Epithelial cell of proximal tubule (primary cell): ENCODE data around the gene KDM4B. TPM values are rescaled to one million over a fixed set of nuclear protein-coding genes. Genes with fewer than 3 reads are reported as not detected.

Source experiments
- DNase-seq: peaks from one replicate; pipeline ENCODE4 v3.0.0-alpha.2; 2011; ENCODE audit warnings: low read depth
- H3K4me3 ChIP-seq: 2 replicates; pipeline ENCODE4 v1.5.1; 2011; ENCODE audit warnings: low read depth, mild to moderate bottlenecking, low read length
- CTCF ChIP-seq: conservative IDR thresholded peaks from 2 replicates; pipeline ENCODE4 v1.5.1; 2012; ENCODE audit warnings: low read depth, mild to moderate bottlenecking, low read length
- total RNA-seq: library from RNA; depleted of rRNA; stranded (reverse); fragments of >200 nt; gene quantifications from 2 replicates; pipeline ENCODE4 v1.2.3, GENCODE V29; 2015

The KDM4B gene
- total RNA-seq, 1 donor from 2014 or later: 20.5 TPM

- DNase-seq: no peak
- no peak for TF ChIP-seq CTCF
Observed at GRCh38 chr19:5050905-5051304, 82.0 kb downstream of the KDM4B start.

DNA sequence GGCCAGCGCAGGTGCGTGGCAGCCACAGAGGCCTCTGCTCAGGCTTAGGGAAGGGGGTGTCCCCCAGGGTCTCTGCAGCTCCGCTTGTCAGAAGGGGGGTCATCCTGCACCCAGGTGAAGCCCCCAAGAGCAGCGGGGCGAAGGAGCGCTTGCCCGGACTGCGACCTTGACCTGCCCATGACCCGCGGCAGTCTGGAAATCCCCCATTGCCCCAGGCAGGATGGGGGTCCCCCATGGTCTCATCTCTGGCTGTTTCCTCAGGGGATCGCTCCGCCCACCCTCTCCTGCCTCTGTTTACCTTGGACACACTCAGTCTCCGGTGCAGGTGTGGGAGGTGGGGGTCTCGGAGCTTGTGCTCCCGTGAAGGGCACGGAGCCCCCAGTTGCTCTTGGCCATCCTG, 82.7 kb downstream of the KDM4B start:
- no peak for TF ChIP-seq CTCF
- no peak overlapping the region for H3K4me3 ChIP-seq
- no peak for DNase-seq

More at GRCh38 chr19:5050905-5051304, 82.0 kb downstream of the KDM4B start:
- H3K4me3 ChIP-seq: no peak overlapping the region

GRCh38 chr19:5052515-5052914, 83.6 kb downstream of the KDM4B start:
- DNase-seq: no peak

DNA sequence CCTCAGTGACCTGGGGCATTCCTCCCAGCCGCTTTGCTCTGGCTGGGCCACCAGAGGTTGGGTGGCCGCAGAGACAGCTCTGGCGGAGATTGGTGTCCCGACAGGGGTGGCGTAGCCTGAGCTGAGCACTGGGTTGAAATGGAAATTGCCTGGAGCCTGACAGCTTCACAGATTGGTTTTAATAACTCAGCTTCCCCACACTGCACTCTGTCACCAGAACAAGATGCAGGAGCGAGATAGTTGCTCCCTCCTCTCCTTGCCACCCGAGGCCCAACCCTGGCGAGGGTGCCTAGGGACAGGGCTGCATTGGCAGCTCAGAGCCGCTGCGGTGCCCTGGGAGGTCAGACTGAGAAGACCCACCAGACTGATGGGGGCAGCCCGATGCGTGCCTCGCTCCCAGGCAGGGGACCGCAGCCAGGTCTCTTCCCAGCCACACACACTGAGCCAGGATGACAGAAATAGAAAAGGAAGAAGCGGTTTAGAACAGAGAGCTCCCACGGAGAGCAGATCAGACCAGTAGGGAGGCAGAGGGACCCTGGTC, 84.1 kb downstream of the KDM4B start:
- TF ChIP-seq CTCF: no peak
- no peak for DNase-seq
- H3K4me3 ChIP-seq: no peak overlapping the region

More at GRCh38 chr19:5052515-5052914, 83.6 kb downstream of the KDM4B start:
- H3K4me3 ChIP-seq: no peak overlapping the region
- no peak for TF ChIP-seq CTCF

DNA sequence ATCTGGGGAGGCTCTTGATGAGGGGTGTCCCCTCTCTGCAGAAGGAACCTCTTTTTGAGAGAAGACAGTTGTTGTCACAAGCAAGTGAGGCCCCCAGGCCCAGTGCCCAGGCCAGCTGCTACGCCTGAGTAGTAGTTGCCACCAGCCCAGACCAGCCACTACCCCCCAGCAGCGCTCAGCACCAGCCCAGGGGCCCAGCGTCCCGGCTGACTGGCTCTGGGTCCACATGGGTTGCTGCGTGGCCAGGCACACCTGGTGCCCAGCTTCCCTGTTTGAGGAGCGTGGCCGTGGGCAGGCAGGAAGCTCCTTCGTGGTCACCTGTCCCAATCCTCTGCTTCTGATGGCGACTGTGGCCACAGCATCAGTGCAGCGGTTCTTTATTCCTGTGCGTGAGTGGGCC, 84.7 kb downstream of the KDM4B start:
- no peak for DNase-seq
- no peak overlapping the region for H3K4me3 ChIP-seq
- TF ChIP-seq CTCF: no peak

- no peak for TF ChIP-seq CTCF
- H3K4me3 ChIP-seq: no peak overlapping the region
- DNase-seq: no peak
Observed at GRCh38 chr19:5054551-5055456, 85.9 kb downstream of the KDM4B start.

DNA sequence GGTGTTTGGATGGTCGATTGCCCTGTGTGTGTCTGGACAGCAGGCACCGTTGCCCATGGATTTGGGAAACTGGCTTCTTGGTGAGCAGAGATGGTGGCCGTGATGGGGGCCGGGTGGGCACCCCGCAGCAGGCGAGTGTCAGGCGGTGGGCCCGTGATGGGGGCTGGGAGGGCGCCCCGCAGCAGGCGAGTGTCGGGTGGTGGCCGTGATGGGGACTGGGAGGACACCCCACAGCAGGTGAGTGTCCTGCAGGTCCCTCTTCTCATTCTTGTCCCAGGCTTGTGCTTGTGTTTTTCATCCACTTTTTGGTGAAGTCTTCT, 86.5 kb downstream of the KDM4B start:
- no peak for DNase-seq
- no peak for TF ChIP-seq CTCF
- no peak overlapping the region for H3K4me3 ChIP-seq
